Activated B cell treated with CpG ODN at 0.5 μM for 24 hours (primary cell): ENCODE measurements around the gene PLAAT3. TPM values are rescaled to one million over a fixed set of nuclear protein-coding genes. Genes with fewer than 3 reads are reported as not detected.
A peak's percentile ranks its signal among the peaks of the same experiment; 100 is the strongest.
"Not testable (repeated sequence)": the region's sequence is repeated elsewhere in the genome, so short reads cannot be mapped to it uniquely, and the experiment has no call there.

Experiments
- ATAC-seq: fragments of 200-7000 bp; cut with Tn5 transposase; one replicate; pipeline ENCODE4 v1.10.0; 2021; ENCODE audit warnings: low read depth, mild to moderate bottlenecking, moderate library complexity
- CTCF ChIA-PET: fragments of 350-600 bp; sonication (Branson Sonifier 250); formaldehyde crosslinking; loops from one replicate; lab custom pipeline; 2021; ENCODE audit warnings: antibody characterized with exemption; lab: Charles Lee
- POLR2A ChIA-PET: fragments of 350-600 bp; sonication (Branson Sonifier 250); formaldehyde crosslinking; loops from one replicate; lab custom pipeline; 2021; ENCODE audit warnings: antibody characterized with exemption; lab: Charles Lee
- DNase-seq: peaks from one replicate; pipeline ENCODE4 v3.0.0; 2022
- H3K27ac Mint-ChIP-seq: one replicate; pipeline ENCODE4 v1.8.0; 2020; ENCODE audit warnings: mixed read lengths
- H3K27me3 Mint-ChIP-seq: one replicate; pipeline ENCODE4 v1.8.0; 2021; ENCODE audit warnings: mixed read lengths
- H3K36me3 Mint-ChIP-seq: one replicate; pipeline ENCODE4 v1.8.0; 2021; ENCODE audit warnings: low read depth, mixed read lengths
- H3K4me1 Mint-ChIP-seq: one replicate; pipeline ENCODE4 v1.8.0; 2021; ENCODE audit warnings: mixed read lengths
- H3K4me3 Mint-ChIP-seq: one replicate; pipeline ENCODE4 v1.8.0; 2020; ENCODE audit warnings: mild to moderate bottlenecking, mixed read lengths
- H3K9me3 Mint-ChIP-seq: one replicate; pipeline ENCODE4 v1.8.0; 2020; ENCODE audit warnings: mixed read lengths
- intact Hi-C: fragments of 100-400 bp; cut with micrococcal nuclease; formaldehyde crosslinking; loops from one replicate; pipeline ENCODE4 v1.15.1; 2024
- total RNA-seq: library from RNA; stranded (reverse); gene quantifications from 2 replicates; pipeline ENCODE4 v1.2.3, GENCODE V29; 2022
- TF ChIP-seq, protein P1 (sequence below): fragments of 200-600 bp; IDR thresholded peaks from one replicate; pipeline ENCODE4 v1.8.0; 2022; ENCODE audit warnings: antibody characterized with exemption, mild to moderate bottlenecking

The PLAAT3 gene
- total RNA-seq, 1 donor from 2014 or later, result 0.82 TPM

DNA sequence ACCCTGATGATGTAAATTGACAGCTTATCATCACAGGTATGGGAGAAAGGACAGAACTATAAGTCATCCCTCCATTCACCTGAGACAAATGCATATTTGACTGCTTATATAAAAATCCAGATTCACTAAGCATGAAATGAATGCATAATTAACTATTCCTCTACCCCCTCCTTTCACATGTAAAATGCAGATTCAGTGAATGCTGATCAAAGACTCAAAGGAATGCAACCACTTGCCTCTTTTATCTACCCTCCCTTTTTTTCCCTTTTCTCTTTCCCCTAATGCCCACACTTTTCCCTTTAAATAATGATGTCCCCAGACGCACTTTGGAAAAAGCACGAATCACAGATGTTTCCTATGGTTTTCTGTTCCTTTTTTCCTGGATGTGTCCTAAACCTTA lies 82.1 kb downstream of the PLAAT3 start:
- ChIA-PET CTCF (interaction anchor here (0.7 kb wide), 1 partner anchor 1107 kb away, joined by 3 read pairs; no protein-coding TSS in a partner anchor), POLR2A (no interaction called here)
- H3K9me3 Mint-ChIP-seq, result no peaks in the 10 kb centered on the region
- H3K27me3 Mint-ChIP-seq, result peaks cover 3% of the 10 kb centered on the region
- H3K36me3 Mint-ChIP-seq, result no peaks in the 10 kb centered on the region
- H3K4me3 Mint-ChIP-seq, result no peak overlapping the region
- H3K4me1 Mint-ChIP-seq, result peaks cover 36% of the 10 kb centered on the region
- DNase-seq (no peak), ATAC-seq (no peak)
- intact Hi-C loops, result no loop called here
- TF ChIP-seq, protein P1, sequence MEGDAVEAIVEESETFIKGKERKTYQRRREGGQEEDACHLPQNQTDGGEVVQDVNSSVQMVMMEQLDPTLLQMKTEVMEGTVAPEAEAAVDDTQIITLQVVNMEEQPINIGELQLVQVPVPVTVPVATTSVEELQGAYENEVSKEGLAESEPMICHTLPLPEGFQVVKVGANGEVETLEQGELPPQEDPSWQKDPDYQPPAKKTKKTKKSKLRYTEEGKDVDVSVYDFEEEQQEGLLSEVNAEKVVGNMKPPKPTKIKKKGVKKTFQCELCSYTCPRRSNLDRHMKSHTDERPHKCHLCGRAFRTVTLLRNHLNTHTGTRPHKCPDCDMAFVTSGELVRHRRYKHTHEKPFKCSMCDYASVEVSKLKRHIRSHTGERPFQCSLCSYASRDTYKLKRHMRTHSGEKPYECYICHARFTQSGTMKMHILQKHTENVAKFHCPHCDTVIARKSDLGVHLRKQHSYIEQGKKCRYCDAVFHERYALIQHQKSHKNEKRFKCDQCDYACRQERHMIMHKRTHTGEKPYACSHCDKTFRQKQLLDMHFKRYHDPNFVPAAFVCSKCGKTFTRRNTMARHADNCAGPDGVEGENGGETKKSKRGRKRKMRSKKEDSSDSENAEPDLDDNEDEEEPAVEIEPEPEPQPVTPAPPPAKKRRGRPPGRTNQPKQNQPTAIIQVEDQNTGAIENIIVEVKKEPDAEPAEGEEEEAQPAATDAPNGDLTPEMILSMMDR, result no peak
- H3K27ac Mint-ChIP-seq, result no peak overlapping the region

DNA sequence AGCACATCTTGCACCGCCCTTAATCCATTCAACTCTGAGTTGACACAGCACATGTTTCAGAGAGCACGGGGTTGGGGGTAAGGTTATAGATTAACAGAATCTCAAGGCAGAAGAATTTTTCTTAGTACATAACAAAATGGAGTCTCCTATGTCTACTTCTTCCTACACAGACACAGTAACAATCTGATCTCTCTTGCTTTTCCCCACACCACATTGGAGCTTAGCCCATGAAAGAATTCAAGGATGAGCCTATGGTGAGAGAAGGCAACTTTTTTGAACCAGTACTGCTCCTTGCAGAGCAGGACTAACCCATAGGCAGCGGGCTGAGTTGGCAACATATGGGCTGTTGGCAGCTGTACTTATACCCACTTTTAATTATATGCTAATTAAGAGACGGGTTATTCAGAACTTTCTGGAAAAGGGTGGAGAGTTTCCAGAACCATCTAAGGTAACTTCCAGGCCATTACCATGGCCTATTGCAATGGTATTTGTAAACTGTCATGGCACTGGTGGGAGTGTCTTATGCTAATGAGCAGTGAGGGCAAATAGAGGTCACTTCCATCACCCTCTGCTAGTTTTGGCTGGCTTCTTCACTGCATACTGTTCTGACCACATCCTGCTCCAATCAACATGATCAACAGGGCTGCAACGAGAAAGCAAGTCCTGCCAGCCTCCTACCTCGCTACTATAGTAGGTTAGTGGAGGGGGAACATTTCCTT lies 83.0 kb downstream of the PLAAT3 start:
- H3K36me3 Mint-ChIP-seq, CTCF ChIA-PET, DNase-seq, H3K27ac Mint-ChIP-seq, H3K27me3 Mint-ChIP-seq, H3K9me3 Mint-ChIP-seq, POLR2A ChIA-PET, intact Hi-C loops: not testable (repeated sequence)
- H3K4me3 Mint-ChIP-seq, result peak overlapping the region; percentile 29
- H3K4me1 Mint-ChIP-seq, result peaks cover 27% of the 10 kb centered on the region
- ATAC-seq, result peak; percentile 88

DNA sequence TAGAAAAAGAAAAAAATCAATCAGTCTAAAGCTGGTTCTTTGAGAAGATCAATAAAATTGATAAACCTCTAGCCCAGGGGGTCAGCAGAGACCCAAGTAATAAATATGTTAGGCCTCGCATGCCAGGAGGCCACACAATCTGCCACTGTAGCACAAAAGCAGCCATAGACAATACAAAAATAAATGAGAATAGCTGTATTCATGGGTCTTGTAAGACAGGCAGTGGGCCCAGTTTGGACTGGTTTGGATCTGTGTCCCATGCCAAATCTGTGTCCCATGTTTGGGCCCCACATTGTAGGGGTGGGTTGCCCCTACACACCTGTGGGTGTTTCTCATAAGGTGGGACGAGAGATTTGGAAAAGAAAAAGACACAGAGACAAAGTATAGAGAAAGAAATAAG lies 84.2 kb downstream of the PLAAT3 start:
- intact Hi-C loops, result no loop called here
- peaks cover 6% of the 10 kb centered on the region for H3K27me3 Mint-ChIP-seq
- no peaks in the 10 kb centered on the region for H3K9me3 Mint-ChIP-seq
- DNase-seq, result no peak
- no peak overlapping the region for H3K27ac Mint-ChIP-seq
- ChIA-PET CTCF (no interaction called here), POLR2A (no interaction called here)
- H3K4me1 Mint-ChIP-seq, result peaks cover 19% of the 10 kb centered on the region
- H3K4me3 Mint-ChIP-seq, result no peak overlapping the region
- ATAC-seq, result no peak
- TF ChIP-seq, protein P1, result no peak
- no peaks in the 10 kb centered on the region for H3K36me3 Mint-ChIP-seq

GRCh38 chr11:63529373-63529772 lies 84.9 kb downstream of the PLAAT3 start:
- intact Hi-C loops, H3K9me3 Mint-ChIP-seq, H3K27ac Mint-ChIP-seq, POLR2A ChIA-PET, H3K4me3 Mint-ChIP-seq, CTCF ChIA-PET, ATAC-seq, H3K36me3 Mint-ChIP-seq, H3K27me3 Mint-ChIP-seq, DNase-seq: not testable (repeated sequence)
- H3K4me1 Mint-ChIP-seq, result peaks cover 17% of the 10 kb centered on the region

DNA sequence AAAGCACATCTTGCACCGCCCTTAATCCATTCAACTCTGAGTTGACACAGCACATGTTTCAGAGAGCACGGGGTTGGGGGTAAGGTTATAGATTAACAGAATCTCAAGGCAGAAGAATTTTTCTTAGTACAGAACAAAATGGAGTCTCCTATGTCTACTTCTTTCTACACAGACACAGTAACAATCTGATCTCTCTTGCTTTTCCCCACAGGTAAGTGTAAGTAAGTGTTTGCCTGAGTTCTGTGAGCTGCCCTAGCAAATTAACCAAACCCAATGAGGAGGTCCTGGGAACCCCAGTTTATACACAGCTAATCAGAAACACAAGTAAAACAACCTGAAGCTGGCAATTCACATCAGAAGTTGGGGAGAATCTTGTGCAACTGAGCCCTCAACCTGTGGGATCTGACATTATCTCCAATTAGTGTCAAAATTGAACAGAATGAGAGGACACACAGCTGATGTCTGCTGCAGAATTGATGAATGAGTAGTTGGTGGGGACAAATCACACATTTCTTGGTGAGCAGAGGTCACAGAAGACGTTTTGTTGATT lies 85.4 kb downstream of the PLAAT3 start:
- peaks cover 15% of the 10 kb centered on the region for H3K4me1 Mint-ChIP-seq
- H3K27ac Mint-ChIP-seq, H3K9me3 Mint-ChIP-seq, DNase-seq, H3K36me3 Mint-ChIP-seq, CTCF ChIA-PET, intact Hi-C loops, ATAC-seq, H3K4me3 Mint-ChIP-seq, H3K27me3 Mint-ChIP-seq, POLR2A ChIA-PET: not testable (repeated sequence)

DNA sequence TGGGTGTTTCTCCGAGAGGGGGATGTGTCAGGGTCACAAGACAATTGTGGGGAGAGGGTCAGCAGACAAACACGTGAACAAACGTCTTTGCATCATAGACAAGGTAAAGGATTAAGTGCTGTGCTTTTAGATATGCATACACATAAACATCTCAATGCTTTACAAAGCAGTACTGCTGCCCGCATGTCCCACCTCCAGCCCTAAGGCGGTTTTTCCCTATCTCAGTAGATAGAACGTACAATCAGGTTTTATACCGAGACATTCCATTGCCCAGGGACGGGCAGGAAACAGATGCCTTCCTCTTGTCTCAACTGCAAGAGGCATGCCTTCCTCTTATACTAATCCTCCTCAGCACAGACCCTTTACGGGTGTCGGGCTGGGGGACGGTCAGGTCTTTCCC lies 86.1 kb downstream of the PLAAT3 start:
- H3K27ac Mint-ChIP-seq, H3K36me3 Mint-ChIP-seq, POLR2A ChIA-PET: not testable (repeated sequence)

DNA sequence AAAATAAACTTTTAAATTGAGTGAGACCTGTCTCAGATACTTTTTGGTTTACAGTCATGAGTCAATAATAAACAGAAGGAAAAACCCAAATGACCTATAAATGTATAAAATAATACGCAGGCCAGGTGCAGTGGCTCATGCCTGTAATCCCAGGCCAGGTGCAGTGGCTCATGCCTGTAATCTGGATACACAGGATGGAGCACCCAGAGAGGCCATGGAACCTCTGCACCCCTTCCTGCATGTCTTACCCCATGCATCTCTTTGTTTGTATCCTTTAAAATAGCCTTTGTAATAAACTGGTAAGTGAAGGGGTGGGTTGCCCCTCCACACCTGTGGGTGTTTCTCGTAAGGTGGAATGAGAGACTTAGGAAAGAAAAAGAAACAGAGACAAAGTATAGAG lies 86.6 kb downstream of the PLAAT3 start:
- ChIA-PET POLR2A (no interaction called here), CTCF (no interaction called here)
- Mint-ChIP-seq H3K9me3 (peaks cover 9% of the 10 kb centered on the region), H3K4me3 (no peak overlapping the region), H3K36me3 (no peaks in the 10 kb centered on the region), H3K27ac (no peak overlapping the region), H3K27me3 (peaks cover 11% of the 10 kb centered on the region), H3K4me1 (peaks cover 14% of the 10 kb centered on the region)
- ATAC-seq (no peak), DNase-seq (no peak)
- TF ChIP-seq, protein P1, result no peak
- intact Hi-C loops, result no loop called here

More for the DNA sequence above, 86.1 kb downstream of the PLAAT3 start:
- H3K9me3 Mint-ChIP-seq, DNase-seq, intact Hi-C loops, H3K4me3 Mint-ChIP-seq, CTCF ChIA-PET, ATAC-seq, H3K27me3 Mint-ChIP-seq: not testable (repeated sequence)
- H3K4me1 Mint-ChIP-seq, result peaks cover 14% of the 10 kb centered on the region
